ENCODE results near the gene BANF1.

DNA sequence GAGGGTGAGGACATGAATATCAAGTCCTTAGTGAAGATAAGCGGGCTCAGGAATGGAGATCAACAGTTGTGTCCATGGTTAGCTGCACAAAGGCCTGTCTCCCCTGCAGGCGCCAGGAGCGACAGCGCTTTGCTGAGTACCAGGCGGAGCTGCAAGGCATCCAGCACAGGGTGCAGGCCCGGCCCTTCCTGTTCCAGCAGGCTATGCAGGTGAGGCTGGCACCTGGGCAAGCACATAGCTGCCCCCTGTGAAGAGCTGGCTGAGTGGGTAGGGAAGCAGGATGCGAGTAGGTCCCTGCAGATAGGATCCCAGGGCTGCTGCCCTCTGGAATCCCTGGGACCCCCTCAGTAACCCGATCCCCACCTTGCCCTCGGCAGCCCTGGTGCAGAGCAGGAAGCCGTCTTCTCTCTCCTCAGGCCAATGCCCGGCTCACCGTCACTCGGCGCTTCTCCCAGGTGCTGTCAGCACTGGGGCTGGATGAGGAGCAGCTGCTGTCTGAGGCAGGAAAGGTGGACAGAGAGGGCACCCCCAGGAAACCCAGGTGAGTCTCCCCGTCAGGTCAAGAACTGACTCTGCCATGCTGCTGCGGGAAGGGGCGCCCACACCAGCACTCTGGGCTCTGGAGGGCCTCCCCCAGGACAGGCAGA, 43.4 kb upstream of the BANF1 start:
- TF ChIP-seq, protein P1, sequence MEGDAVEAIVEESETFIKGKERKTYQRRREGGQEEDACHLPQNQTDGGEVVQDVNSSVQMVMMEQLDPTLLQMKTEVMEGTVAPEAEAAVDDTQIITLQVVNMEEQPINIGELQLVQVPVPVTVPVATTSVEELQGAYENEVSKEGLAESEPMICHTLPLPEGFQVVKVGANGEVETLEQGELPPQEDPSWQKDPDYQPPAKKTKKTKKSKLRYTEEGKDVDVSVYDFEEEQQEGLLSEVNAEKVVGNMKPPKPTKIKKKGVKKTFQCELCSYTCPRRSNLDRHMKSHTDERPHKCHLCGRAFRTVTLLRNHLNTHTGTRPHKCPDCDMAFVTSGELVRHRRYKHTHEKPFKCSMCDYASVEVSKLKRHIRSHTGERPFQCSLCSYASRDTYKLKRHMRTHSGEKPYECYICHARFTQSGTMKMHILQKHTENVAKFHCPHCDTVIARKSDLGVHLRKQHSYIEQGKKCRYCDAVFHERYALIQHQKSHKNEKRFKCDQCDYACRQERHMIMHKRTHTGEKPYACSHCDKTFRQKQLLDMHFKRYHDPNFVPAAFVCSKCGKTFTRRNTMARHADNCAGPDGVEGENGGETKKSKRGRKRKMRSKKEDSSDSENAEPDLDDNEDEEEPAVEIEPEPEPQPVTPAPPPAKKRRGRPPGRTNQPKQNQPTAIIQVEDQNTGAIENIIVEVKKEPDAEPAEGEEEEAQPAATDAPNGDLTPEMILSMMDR (IDR thresholded peaks at IDR 0.05; ENCODE audit: low read depth, low read length, poor library complexity, severe bottlenecking), result no peak
- no peak for TF ChIP-seq EZH2phosphoT487 (IDR thresholded peaks at IDR 0.05; ENCODE audit: borderline replicate concordance, low read length)
